ENCODE results near the gene TMEM63A.

Gene TMEM63A

GRCh38 chr1:225883616-225884265, 1.6 kb upstream of the TMEM63A start:
- no peak overlapping the region for H3K27ac ChIP-seq (ENCODE audit: low read length)
- H3K4me1 ChIP-seq (ENCODE audit: control insufficient read depth, insufficient read depth, low read length) = peaks cover 6% of the 10 kb centered on the region
- no peaks in the 10 kb centered on the region for H3K27me3 ChIP-seq (ENCODE audit: control insufficient read depth, insufficient read depth, low read length)
- DNase-seq (ENCODE audit: low read depth, low spot score) = no peak
- no CpG with 5 or more reads among the region's 11 CpGs for WGBS (ENCODE audit: insufficient coverage, insufficient read length)
- H3K4me3 ChIP-seq (ENCODE audit: low read length) = no peak overlapping the region
- no peaks in the 10 kb centered on the region for H3K36me3 ChIP-seq (ENCODE audit: control insufficient read depth, insufficient read depth, low read length)
- no peaks in the 10 kb centered on the region for H3K9me3 ChIP-seq (ENCODE audit: control insufficient read depth, insufficient read depth, low read length)

- Histone ChIP-seq H3K36me3 (ENCODE audit: control insufficient read depth, insufficient read depth, low read length) (no peaks in the 10 kb centered on the region), H3K4me1 (ENCODE audit: control insufficient read depth, insufficient read depth, low read length) (peaks cover 3% of the 10 kb centered on the region; the same call in 1 of the 2 replicates), H3K27me3 (ENCODE audit: control insufficient read depth, insufficient read depth, low read length) (no peaks in the 10 kb centered on the region), H3K27ac (ENCODE audit: low read length) (no peak overlapping the region), H3K4me3 (ENCODE audit: low read length) (peak overlapping the region; percentile 63; the same call in 1 of the 2 replicates), H3K9me3 (ENCODE audit: control insufficient read depth, insufficient read depth, low read length) (no peaks in the 10 kb centered on the region)
- DNase-seq (ENCODE audit: low read depth, low spot score) = no peak
- no CpG with 5 or more reads among the region's 63 CpGs for WGBS (ENCODE audit: insufficient coverage, insufficient read length)
These were observed 775 bp upstream of the TMEM63A start for GRCh38 chr1:225882694-225883615.

- Histone ChIP-seq H3K9me3 (ENCODE audit: control insufficient read depth, insufficient read depth, low read length) (no peaks in the 10 kb centered on the region), H3K36me3 (ENCODE audit: control insufficient read depth, insufficient read depth, low read length) (0 out of 2 replicates have a peak, but pooled peaks cover 3% of the 10 kb centered on the region), H3K4me1 (ENCODE audit: control insufficient read depth, insufficient read depth, low read length) (0 out of 2 replicates have a peak, but pooled peaks cover 3% of the 10 kb centered on the region), H3K27ac (ENCODE audit: low read length) (no peak overlapping the region), H3K27me3 (ENCODE audit: control insufficient read depth, insufficient read depth, low read length) (no peaks in the 10 kb centered on the region), H3K4me3 (ENCODE audit: low read length) (peak overlapping the region; percentile 63; the same call in 1 of the 2 replicates)
- DNase-seq (ENCODE audit: low read depth, low spot score) = no peak
- WGBS (ENCODE audit: insufficient coverage, insufficient read length) = no CpG with 5 or more reads among the region's 25 CpGs
These were observed 860 bp downstream of the TMEM63A start for GRCh38 chr1:225881081-225881958.

GRCh38 chr1:225880636-225881035, 1.5 kb downstream of the TMEM63A start:
- Histone ChIP-seq H3K9me3 (ENCODE audit: control insufficient read depth, insufficient read depth, low read length) (no peaks in the 10 kb centered on the region), H3K36me3 (ENCODE audit: control insufficient read depth, insufficient read depth, low read length) (0 out of 2 replicates have a peak, but pooled peaks cover 3% of the 10 kb centered on the region), H3K27me3 (ENCODE audit: control insufficient read depth, insufficient read depth, low read length) (no peaks in the 10 kb centered on the region), H3K4me3 (ENCODE audit: low read length) (no peak overlapping the region), H3K4me1 (ENCODE audit: control insufficient read depth, insufficient read depth, low read length) (0 out of 2 replicates have a peak, but pooled peaks cover 3% of the 10 kb centered on the region), H3K27ac (ENCODE audit: low read length) (no peak overlapping the region)
- WGBS (ENCODE audit: insufficient coverage, insufficient read length) = no CpG with 5 or more reads among the region's 5 CpGs
- DNase-seq (ENCODE audit: low read depth, low spot score) = no peak

- 0 out of 2 replicates have a peak, but pooled peaks cover 3% of the 10 kb centered on the region for H3K4me1 ChIP-seq (ENCODE audit: control insufficient read depth, insufficient read depth, low read length)
- no peak overlapping the region for H3K27ac ChIP-seq (ENCODE audit: low read length)
- no CpG with 5 or more reads among the region's 2 CpGs for WGBS (ENCODE audit: insufficient coverage, insufficient read length)
- no peak overlapping the region for H3K4me3 ChIP-seq (ENCODE audit: low read length)
- H3K27me3 ChIP-seq (ENCODE audit: control insufficient read depth, insufficient read depth, low read length) = no peaks in the 10 kb centered on the region
- no peaks in the 10 kb centered on the region for H3K9me3 ChIP-seq (ENCODE audit: control insufficient read depth, insufficient read depth, low read length)
- H3K36me3 ChIP-seq (ENCODE audit: control insufficient read depth, insufficient read depth, low read length) = 0 out of 2 replicates have a peak, but pooled peaks cover 3% of the 10 kb centered on the region
- no peak for DNase-seq (ENCODE audit: low read depth, low spot score)
These were observed 2.0 kb downstream of the TMEM63A start for GRCh38 chr1:225880222-225880588.

GRCh38 chr1:225879521-225880221, 2.5 kb downstream of the TMEM63A start:
- no peaks in the 10 kb centered on the region for H3K9me3 ChIP-seq (ENCODE audit: control insufficient read depth, insufficient read depth, low read length)
- no peak overlapping the region for H3K4me3 ChIP-seq (ENCODE audit: low read length)
- no peak for DNase-seq (ENCODE audit: low read depth, low spot score)
- no peaks in the 10 kb centered on the region for H3K27me3 ChIP-seq (ENCODE audit: control insufficient read depth, insufficient read depth, low read length)
- 0 out of 2 replicates have a peak, but pooled peaks cover 3% of the 10 kb centered on the region for H3K4me1 ChIP-seq (ENCODE audit: control insufficient read depth, insufficient read depth, low read length)
- 0 out of 2 replicates have a peak, but pooled peaks cover 3% of the 10 kb centered on the region for H3K36me3 ChIP-seq (ENCODE audit: control insufficient read depth, insufficient read depth, low read length)
- H3K27ac ChIP-seq (ENCODE audit: low read length) = no peak overlapping the region
- no CpG with 5 or more reads among the region's 8 CpGs for WGBS (ENCODE audit: insufficient coverage, insufficient read length)

GRCh38 chr1:225878282-225878681, 3.9 kb downstream of the TMEM63A start:
- no CpG with 5 or more reads among the region's 4 CpGs for WGBS (ENCODE audit: insufficient coverage, insufficient read length)
- Histone ChIP-seq H3K27me3 (ENCODE audit: control insufficient read depth, insufficient read depth, low read length) (no peaks in the 10 kb centered on the region), H3K36me3 (ENCODE audit: control insufficient read depth, insufficient read depth, low read length) (peaks cover 10% of the 10 kb centered on the region; the same call in 1 of the 2 replicates), H3K27ac (ENCODE audit: low read length) (no peak overlapping the region), H3K4me3 (ENCODE audit: low read length) (no peak overlapping the region), H3K9me3 (ENCODE audit: control insufficient read depth, insufficient read depth, low read length) (no peaks in the 10 kb centered on the region), H3K4me1 (ENCODE audit: control insufficient read depth, insufficient read depth, low read length) (0 out of 2 replicates have a peak, but pooled peaks cover 3% of the 10 kb centered on the region)
- no peak for DNase-seq (ENCODE audit: low read depth, low spot score)

- Histone ChIP-seq H3K4me1 (ENCODE audit: control insufficient read depth, insufficient read depth, low read length) (0 out of 2 replicates have a peak, but pooled peaks cover 3% of the 10 kb centered on the region), H3K9me3 (ENCODE audit: control insufficient read depth, insufficient read depth, low read length) (no peaks in the 10 kb centered on the region), H3K4me3 (ENCODE audit: low read length) (no peak overlapping the region), H3K27ac (ENCODE audit: low read length) (no peak overlapping the region), H3K27me3 (ENCODE audit: control insufficient read depth, insufficient read depth, low read length) (no peaks in the 10 kb centered on the region), H3K36me3 (ENCODE audit: control insufficient read depth, insufficient read depth, low read length) (peaks cover 13% of the 10 kb centered on the region; the same call in 1 of the 2 replicates)
- no peak for DNase-seq (ENCODE audit: low read depth, low spot score)
- no CpG with 5 or more reads among the region's 10 CpGs for WGBS (ENCODE audit: insufficient coverage, insufficient read length)
These were observed 4.6 kb downstream of the TMEM63A start for GRCh38 chr1:225877580-225877979.

- no peak for DNase-seq (ENCODE audit: low read depth, low spot score)
- Histone ChIP-seq H3K4me3 (ENCODE audit: low read length) (no peak overlapping the region), H3K36me3 (ENCODE audit: control insufficient read depth, insufficient read depth, low read length) (peaks cover 13% of the 10 kb centered on the region; the same call in 1 of the 2 replicates), H3K9me3 (ENCODE audit: control insufficient read depth, insufficient read depth, low read length) (no peaks in the 10 kb centered on the region), H3K27me3 (ENCODE audit: control insufficient read depth, insufficient read depth, low read length) (no peaks in the 10 kb centered on the region), H3K4me1 (ENCODE audit: control insufficient read depth, insufficient read depth, low read length) (0 out of 2 replicates have a peak, but pooled peaks cover 3% of the 10 kb centered on the region), H3K27ac (ENCODE audit: low read length) (no peak overlapping the region)
- no CpG with 5 or more reads among the region's 12 CpGs for WGBS (ENCODE audit: insufficient coverage, insufficient read length)
These were observed 5.2 kb downstream of the TMEM63A start for GRCh38 chr1:225876900-225877510.
